Esophagus muscularis mucosa (tissue), 2 donors: Measurements from ENCODE around the gene STON1.

Source experiments
- POLR2A ChIP-seq: fragments of 450-650 bp; IDR thresholded peaks from one replicate; pipeline ENCODE4 v1.6.1; 2017; ENCODE audit warnings: antibody characterized with exemption, moderate library complexity, mild to moderate bottlenecking, low read depth
- POLR2AphosphoS5 ChIP-seq, 2 donors: sonication (generic); formaldehyde crosslinking; IDR thresholded peaks; one replicate each; pipeline ENCODE4 v1.6.1; 2017; ENCODE audit warnings: antibody characterized with exemption in 2 of 2

DNA sequence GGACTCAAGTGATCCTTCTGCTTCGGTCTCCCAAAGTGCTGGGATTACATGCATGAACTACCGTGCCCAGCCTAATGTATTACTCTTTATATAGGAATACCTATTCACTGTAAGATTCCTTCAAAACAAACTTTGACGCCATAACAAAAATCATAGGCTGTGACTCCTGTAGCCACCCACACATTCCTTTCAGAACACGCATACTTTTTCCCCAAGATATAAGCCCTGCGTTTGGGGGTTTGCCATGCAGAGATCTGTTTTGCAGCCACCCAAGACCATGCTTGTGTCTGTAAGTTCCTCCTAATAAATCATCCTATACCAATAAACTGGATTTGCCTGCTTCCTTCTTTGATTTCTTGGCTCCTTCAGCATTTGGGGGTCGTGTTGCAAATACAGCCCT, 46.0 kb upstream of the STON1 start:
- TF ChIP-seq POLR2AphosphoS5 (IDR thresholded peaks at IDR 0.05) (no peak), POLR2A (no peak)
